Vagina (tissue), 2 donors: Measurements from ENCODE around the gene NHP2.

Experiments used
- POLR2AphosphoS5 ChIP-seq, 2 donors: sonication (generic); formaldehyde crosslinking; IDR thresholded peaks; one replicate each; pipeline ENCODE4 v1.9.0; 2017; ENCODE audit warnings: antibody characterized with exemption in 2 of 2, mild to moderate bottlenecking in 2 of 2, low read depth in 1 of 2; ENCODE audit not compliant: insufficient read depth in 1 of 2
- TF ChIP-seq, protein P1 (sequence below), 3 experiments: fragments of 450-650 bp in 2 of 3; fragments of 200-600 bp in 1 of 3; sonication (generic) in 1 of 3; IDR thresholded peaks; one replicate each; pipeline ENCODE4 v1.5.1; 2017 to 2019; ENCODE audit warnings: antibody characterized with exemption in 3 of 3, mild to moderate bottlenecking in 2 of 3, moderate library complexity in 2 of 3

DNA sequence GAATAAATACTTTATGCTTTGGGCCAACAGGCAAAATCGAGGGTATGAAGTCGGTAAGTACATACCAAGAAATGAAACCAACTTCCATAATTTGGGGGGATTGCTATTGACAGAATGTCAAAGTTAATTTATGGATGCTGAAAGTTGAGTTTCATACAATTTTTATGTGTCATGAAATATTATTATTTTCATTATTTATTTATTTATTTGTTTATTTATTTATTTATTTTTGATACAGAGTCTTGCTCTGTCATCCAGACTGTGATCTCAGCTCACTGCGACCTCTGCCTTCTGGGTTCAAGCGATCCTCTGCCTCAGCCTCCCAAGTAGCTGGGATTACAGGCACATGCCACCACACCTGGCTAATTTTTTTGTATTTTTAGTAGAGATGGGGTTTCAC is 38.0 kb upstream of the NHP2 start:
- TF ChIP-seq, protein P1, sequence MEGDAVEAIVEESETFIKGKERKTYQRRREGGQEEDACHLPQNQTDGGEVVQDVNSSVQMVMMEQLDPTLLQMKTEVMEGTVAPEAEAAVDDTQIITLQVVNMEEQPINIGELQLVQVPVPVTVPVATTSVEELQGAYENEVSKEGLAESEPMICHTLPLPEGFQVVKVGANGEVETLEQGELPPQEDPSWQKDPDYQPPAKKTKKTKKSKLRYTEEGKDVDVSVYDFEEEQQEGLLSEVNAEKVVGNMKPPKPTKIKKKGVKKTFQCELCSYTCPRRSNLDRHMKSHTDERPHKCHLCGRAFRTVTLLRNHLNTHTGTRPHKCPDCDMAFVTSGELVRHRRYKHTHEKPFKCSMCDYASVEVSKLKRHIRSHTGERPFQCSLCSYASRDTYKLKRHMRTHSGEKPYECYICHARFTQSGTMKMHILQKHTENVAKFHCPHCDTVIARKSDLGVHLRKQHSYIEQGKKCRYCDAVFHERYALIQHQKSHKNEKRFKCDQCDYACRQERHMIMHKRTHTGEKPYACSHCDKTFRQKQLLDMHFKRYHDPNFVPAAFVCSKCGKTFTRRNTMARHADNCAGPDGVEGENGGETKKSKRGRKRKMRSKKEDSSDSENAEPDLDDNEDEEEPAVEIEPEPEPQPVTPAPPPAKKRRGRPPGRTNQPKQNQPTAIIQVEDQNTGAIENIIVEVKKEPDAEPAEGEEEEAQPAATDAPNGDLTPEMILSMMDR (IDR thresholded peaks at IDR 0.05): no peak
- no peak for TF ChIP-seq POLR2AphosphoS5 (IDR thresholded peaks at IDR 0.05; ENCODE audit: insufficient read depth in 1 of 2, low read depth in 1 of 2)
